ENCODE results near the gene SEZ6L.
A peak's percentile ranks its signal among the peaks of the same experiment; 100 is the strongest.

The SEZ6L gene

GRCh38 chr22:26235792-26236487 is 66.7 kb downstream of the SEZ6L start:
- Histone ChIP-seq H3K27me3 (no peaks in the 10 kb centered on the region), H4K20me1 (no peaks in the 10 kb centered on the region), H3K4me1 (peaks cover 11% of the 10 kb centered on the region), H3K9me3 (no peaks in the 10 kb centered on the region), H3K4me3 (no peak overlapping the region), H3K4me2 (no peak overlapping the region), H3K9ac (no peak overlapping the region), H3K36me3 (no peaks in the 10 kb centered on the region), H3K27ac (no peak overlapping the region)
- TF ChIP-seq Cebpa-rat (IDR thresholded peaks at IDR 0.05), result no peak

GRCh38 chr22:26236991-26237390 is 67.7 kb downstream of the SEZ6L start:
- no peak overlapping the region for H3K9ac ChIP-seq
- no peak overlapping the region for H3K4me3 ChIP-seq
- H3K27ac ChIP-seq, result no peak overlapping the region
- H3K36me3 ChIP-seq, result no peaks in the 10 kb centered on the region
- peaks cover 11% of the 10 kb centered on the region for H3K4me1 ChIP-seq
- no peaks in the 10 kb centered on the region for H3K27me3 ChIP-seq
- no peak for TF ChIP-seq Cebpa-rat (IDR thresholded peaks at IDR 0.05)
- no peak overlapping the region for H3K4me2 ChIP-seq
- H3K9me3 ChIP-seq, result no peaks in the 10 kb centered on the region
- H4K20me1 ChIP-seq, result no peaks in the 10 kb centered on the region

GRCh38 chr22:26238596-26238995 is 69.3 kb downstream of the SEZ6L start:
- H3K27ac ChIP-seq, result no peak overlapping the region
- H3K9ac ChIP-seq, result no peak overlapping the region
- H3K27me3 ChIP-seq, result no peaks in the 10 kb centered on the region
- H4K20me1 ChIP-seq, result no peaks in the 10 kb centered on the region
- no peak for TF ChIP-seq Cebpa-rat (IDR thresholded peaks at IDR 0.05)
- no peaks in the 10 kb centered on the region for H3K36me3 ChIP-seq
- H3K4me3 ChIP-seq, result no peak overlapping the region
- peaks cover 11% of the 10 kb centered on the region for H3K4me1 ChIP-seq
- H3K4me2 ChIP-seq, result peak overlapping the region; percentile 25
- H3K9me3 ChIP-seq, result no peaks in the 10 kb centered on the region

GRCh38 chr22:26239581-26239980 is 70.3 kb downstream of the SEZ6L start:
- H3K27me3 ChIP-seq, result no peaks in the 10 kb centered on the region
- no peaks in the 10 kb centered on the region for H3K36me3 ChIP-seq
- H4K20me1 ChIP-seq, result no peaks in the 10 kb centered on the region
- H3K4me1 ChIP-seq, result peaks cover 11% of the 10 kb centered on the region
- no peak overlapping the region for H3K9ac ChIP-seq
- TF ChIP-seq Cebpa-rat (IDR thresholded peaks at IDR 0.05), result no peak
- no peaks in the 10 kb centered on the region for H3K9me3 ChIP-seq
- no peak overlapping the region for H3K27ac ChIP-seq
- no peak overlapping the region for H3K4me2 ChIP-seq
- no peak overlapping the region for H3K4me3 ChIP-seq

- no peak overlapping the region for H3K9ac ChIP-seq
- no peaks in the 10 kb centered on the region for H4K20me1 ChIP-seq
- H3K4me2 ChIP-seq, result no peak overlapping the region
- H3K4me3 ChIP-seq, result no peak overlapping the region
- no peaks in the 10 kb centered on the region for H3K27me3 ChIP-seq
- H3K4me1 ChIP-seq, result peaks cover 11% of the 10 kb centered on the region
- no peaks in the 10 kb centered on the region for H3K9me3 ChIP-seq
- TF ChIP-seq Cebpa-rat (IDR thresholded peaks at IDR 0.05), result no peak
- H3K27ac ChIP-seq, result no peak overlapping the region
- no peaks in the 10 kb centered on the region for H3K36me3 ChIP-seq
Measured at GRCh38 chr22:26241361-26241760, 72.1 kb downstream of the SEZ6L start.

- no peaks in the 10 kb centered on the region for H3K9me3 ChIP-seq
- H3K9ac ChIP-seq, result no peak overlapping the region
- H3K4me1 ChIP-seq, result no peaks in the 10 kb centered on the region
- no peaks in the 10 kb centered on the region for H3K27me3 ChIP-seq
- H3K4me2 ChIP-seq, result no peak overlapping the region
- no peaks in the 10 kb centered on the region for H4K20me1 ChIP-seq
- H3K36me3 ChIP-seq, result no peaks in the 10 kb centered on the region
- H3K4me3 ChIP-seq, result no peak overlapping the region
- no peak for TF ChIP-seq Cebpa-rat (IDR thresholded peaks at IDR 0.05)
- H3K27ac ChIP-seq, result no peak overlapping the region
Measured at GRCh38 chr22:26245001-26245400, 75.7 kb downstream of the SEZ6L start.

GRCh38 chr22:26246552-26246951 is 77.3 kb downstream of the SEZ6L start:
- no peaks in the 10 kb centered on the region for H3K36me3 ChIP-seq
- H4K20me1 ChIP-seq, result no peaks in the 10 kb centered on the region
- H3K27ac ChIP-seq, result no peak overlapping the region
- H3K9me3 ChIP-seq, result no peaks in the 10 kb centered on the region
- H3K4me1 ChIP-seq, result no peaks in the 10 kb centered on the region
- H3K9ac ChIP-seq, result no peak overlapping the region
- no peak overlapping the region for H3K4me2 ChIP-seq
- TF ChIP-seq Cebpa-rat (IDR thresholded peaks at IDR 0.05), result no peak
- H3K4me3 ChIP-seq, result no peak overlapping the region
- no peaks in the 10 kb centered on the region for H3K27me3 ChIP-seq

- H4K20me1 ChIP-seq, result no peaks in the 10 kb centered on the region
- H3K4me1 ChIP-seq, result no peaks in the 10 kb centered on the region
- H3K9me3 ChIP-seq, result no peaks in the 10 kb centered on the region
- no peak overlapping the region for H3K4me3 ChIP-seq
- H3K36me3 ChIP-seq, result no peaks in the 10 kb centered on the region
- H3K27me3 ChIP-seq, result no peaks in the 10 kb centered on the region
- no peak for TF ChIP-seq Cebpa-rat (IDR thresholded peaks at IDR 0.05)
- no peak overlapping the region for H3K4me2 ChIP-seq
- H3K9ac ChIP-seq, result no peak overlapping the region
- H3K27ac ChIP-seq, result no peak overlapping the region
Measured at GRCh38 chr22:26251869-26252268, 82.6 kb downstream of the SEZ6L start.

- TF ChIP-seq Cebpa-rat (IDR thresholded peaks at IDR 0.05), result no peak
- H3K27me3 ChIP-seq, result no peaks in the 10 kb centered on the region
- H3K27ac ChIP-seq, result no peak overlapping the region
- H3K4me2 ChIP-seq, result no peak overlapping the region
- H3K9me3 ChIP-seq, result no peaks in the 10 kb centered on the region
- H3K4me1 ChIP-seq, result no peaks in the 10 kb centered on the region
- H3K36me3 ChIP-seq, result no peaks in the 10 kb centered on the region
- H4K20me1 ChIP-seq, result no peaks in the 10 kb centered on the region
- H3K4me3 ChIP-seq, result no peak overlapping the region
- no peak overlapping the region for H3K9ac ChIP-seq
Measured at GRCh38 chr22:26259510-26259909, 90.2 kb downstream of the SEZ6L start.

GRCh38 chr22:26264162-26264561 is 94.9 kb downstream of the SEZ6L start:
- no peaks in the 10 kb centered on the region for H3K36me3 ChIP-seq
- no peaks in the 10 kb centered on the region for H4K20me1 ChIP-seq
- no peak overlapping the region for H3K4me2 ChIP-seq
- H3K4me1 ChIP-seq, result peaks cover 9% of the 10 kb centered on the region; the same call in 1 of the 2 replicates
- no peaks in the 10 kb centered on the region for H3K9me3 ChIP-seq
- H3K27ac ChIP-seq, result no peak overlapping the region
- H3K27me3 ChIP-seq, result no peaks in the 10 kb centered on the region
- H3K9ac ChIP-seq, result no peak overlapping the region
- no peak overlapping the region for H3K4me3 ChIP-seq
- no peak for TF ChIP-seq Cebpa-rat (IDR thresholded peaks at IDR 0.05)

GRCh38 chr22:26265281-26265680 is 96.0 kb downstream of the SEZ6L start:
- H3K9me3 ChIP-seq, result no peaks in the 10 kb centered on the region
- H3K27ac ChIP-seq, result no peak overlapping the region
- no peak overlapping the region for H3K4me2 ChIP-seq
- no peaks in the 10 kb centered on the region for H3K36me3 ChIP-seq
- H3K4me1 ChIP-seq, result peaks cover 9% of the 10 kb centered on the region; the same call in 1 of the 2 replicates
- no peaks in the 10 kb centered on the region for H4K20me1 ChIP-seq
- no peak overlapping the region for H3K4me3 ChIP-seq
- H3K9ac ChIP-seq, result no peak overlapping the region
- TF ChIP-seq Cebpa-rat (IDR thresholded peaks at IDR 0.05), result no peak
- no peaks in the 10 kb centered on the region for H3K27me3 ChIP-seq

All from BLaER1 (cell line).